Stimulated activated CD4-positive, alpha-beta T cell treated with anti-CD3 and anti-CD28 coated beads, Interleukin-4, amount 100 ng/mL, for 24 hours (primary cell): ENCODE data around the gene ACAN.

Experiments
- DNase-seq: peaks from one replicate; pipeline ENCODE4 v3.0.0-alpha.2; 2020

ACAN gene

GRCh38 chr15:88904624-88905327, 101.5 kb downstream of the ACAN start:
- peak; percentile 91 for DNase-seq

GRCh38 chr15:88905576-88905975, 102.3 kb downstream of the ACAN start:
- DNase-seq, result no peak

GRCh38 chr15:88906130-88906529, 102.9 kb downstream of the ACAN start:
- no peak for DNase-seq

- no peak for DNase-seq
Measured at GRCh38 chr15:88906551-88906950, 103.3 kb downstream of the ACAN start.

- no peak for DNase-seq
Measured at GRCh38 chr15:88907111-88907510, 103.9 kb downstream of the ACAN start.

- DNase-seq, result no peak
Measured at GRCh38 chr15:88908123-88908522, 104.9 kb downstream of the ACAN start.

GRCh38 chr15:88908697-88909621, 105.7 kb downstream of the ACAN start:
- DNase-seq, result no peak

- DNase-seq, result no peak
Measured at GRCh38 chr15:88909956-88910831, 107.0 kb downstream of the ACAN start.

GRCh38 chr15:88911766-88912118, 108.5 kb downstream of the ACAN start:
- no peak for DNase-seq

- DNase-seq, result no peak
Measured at GRCh38 chr15:88912500-88912921, 109.3 kb downstream of the ACAN start.

GRCh38 chr15:88913017-88913849, 110.0 kb downstream of the ACAN start, which contains the start of gene MFGE8:
MFGE8 (minus strand) TSS chr15:88913379; CDS start chr15:88913319, 60 bp downstream.
- peak; percentile 62 for DNase-seq

- DNase-seq, result no peak
Measured at GRCh38 chr15:88913850-88914169, 110.6 kb downstream of the ACAN start.

- no peak for DNase-seq
Measured at GRCh38 chr15:88915354-88915753, 112.1 kb downstream of the ACAN start.

GRCh38 chr15:88917760-88918159, 114.5 kb downstream of the ACAN start:
- no peak for DNase-seq

GRCh38 chr15:88918738-88919137, 115.5 kb downstream of the ACAN start:
- DNase-seq, result peak; percentile 62

- DNase-seq, result no peak
Measured at GRCh38 chr15:88920186-88920891, 117.1 kb downstream of the ACAN start.

- peak; percentile 45 for DNase-seq
Measured at GRCh38 chr15:88920892-88921435, 117.7 kb downstream of the ACAN start.
